HEK293T (cell line): ENCODE measurements around the gene ZMYM2.

ENCODE experiments used
- ARNT ChIP-seq: fragments of 450-650 bp; IDR thresholded peaks from 2 replicates; pipeline ENCODE4 v1.6.1; 2017; ENCODE audit warnings: mild to moderate bottlenecking
- CTBP1 ChIP-seq: fragments of 450-650 bp; IDR thresholded peaks from 2 replicates; pipeline ENCODE4 v1.6.1; 2016; ENCODE audit warnings: borderline replicate concordance
- ELF4 ChIP-seq: fragments of 450-650 bp; IDR thresholded peaks from 2 replicates; pipeline ENCODE4 v1.6.1; 2017; ENCODE audit warnings: antibody characterized with exemption
- FOXM1 ChIP-seq: fragments of 450-650 bp; IDR thresholded peaks from 2 replicates; pipeline ENCODE4 v1.6.1; 2017; ENCODE audit warnings: mild to moderate bottlenecking, borderline replicate concordance
- HDGF ChIP-seq: fragments of 450-650 bp; IDR thresholded peaks from 2 replicates; pipeline ENCODE4 v1.6.1; 2017; ENCODE audit warnings: antibody characterized with exemption, borderline replicate concordance
- SP1 ChIP-seq: fragments of 450-650 bp; IDR thresholded peaks from 2 replicates; pipeline ENCODE4 v1.6.1; 2017
- TARDBP ChIP-seq: fragments of 450-650 bp; IDR thresholded peaks from 2 replicates; pipeline ENCODE4 v1.6.1; 2016
- TF ChIP-seq, protein P1 (sequence below): fragments of 450-650 bp; IDR thresholded peaks from 2 replicates; pipeline ENCODE4 v1.6.1; 2016

DNA sequence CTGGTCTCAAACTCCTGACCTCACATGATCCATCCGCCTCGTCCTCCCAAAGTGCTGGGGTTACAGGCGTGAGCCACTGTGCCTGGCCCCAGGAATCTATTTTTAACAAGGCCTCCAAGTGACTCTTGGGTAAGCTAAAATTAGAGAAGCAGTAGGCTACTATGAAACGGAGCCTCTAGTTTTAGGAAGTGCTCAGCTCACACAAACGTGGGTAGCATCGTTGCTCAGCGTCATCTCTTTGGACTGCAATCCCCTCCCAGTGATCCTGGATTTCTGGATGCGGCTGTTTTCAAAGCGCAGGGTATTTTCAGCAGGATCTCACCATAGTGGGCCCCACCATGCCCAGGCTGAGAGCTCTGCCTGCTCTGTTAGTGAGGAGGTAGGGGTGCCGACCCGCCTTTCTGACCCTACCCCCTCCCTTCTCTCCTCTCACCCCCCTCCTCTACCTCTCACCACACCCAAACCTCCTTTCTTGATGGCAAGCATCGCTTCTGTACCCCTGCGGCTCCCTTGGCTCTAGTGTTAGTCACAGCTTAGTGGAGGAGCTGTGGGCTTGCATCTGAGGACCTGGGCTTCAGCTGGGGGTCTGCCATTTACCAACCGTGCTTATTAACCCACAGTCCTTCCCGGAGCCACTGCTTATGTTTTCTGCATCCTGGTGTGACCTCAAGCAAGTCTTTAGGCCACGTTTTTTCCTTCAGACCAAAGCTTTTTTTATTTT, 168.2 kb downstream of the ZMYM2 start:
- TF ChIP-seq SP1 (no peak), CTBP1 (no peak), TARDBP (no peak), ARNT (no peak), ELF4 (no peak), FOXM1 (no peak), HDGF (no peak)
- TF ChIP-seq, protein P1, sequence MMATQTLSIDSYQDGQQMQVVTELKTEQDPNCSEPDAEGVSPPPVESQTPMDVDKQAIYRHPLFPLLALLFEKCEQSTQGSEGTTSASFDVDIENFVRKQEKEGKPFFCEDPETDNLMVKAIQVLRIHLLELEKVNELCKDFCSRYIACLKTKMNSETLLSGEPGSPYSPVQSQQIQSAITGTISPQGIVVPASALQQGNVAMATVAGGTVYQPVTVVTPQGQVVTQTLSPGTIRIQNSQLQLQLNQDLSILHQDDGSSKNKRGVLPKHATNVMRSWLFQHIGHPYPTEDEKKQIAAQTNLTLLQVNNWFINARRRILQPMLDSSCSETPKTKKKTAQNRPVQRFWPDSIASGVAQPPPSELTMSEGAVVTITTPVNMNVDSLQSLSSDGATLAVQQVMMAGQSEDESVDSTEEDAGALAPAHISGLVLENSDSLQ, result no peak
